Loucy (cell line): ENCODE results near the gene MPRIP.

Experiments used
- CTCF ChIP-seq: fragments of 200-600 bp; sonication (generic); conservative IDR thresholded peaks from 2 replicates; pipeline ENCODE4 v1.5.1; 2014; ENCODE audit warnings: mild to moderate bottlenecking, antibody characterized with exemption, low read length
- EZH2phosphoT487 ChIP-seq: fragments of 200-600 bp; IDR thresholded peaks from 2 replicates; pipeline ENCODE4 v1.6.1; 2018; ENCODE audit warnings: antibody characterized with exemption, mild to moderate bottlenecking, moderate library complexity, borderline replicate concordance

GRCh38 chr17:17200311-17200710 lies 158.1 kb downstream of the MPRIP start:
- TF ChIP-seq CTCF (no peak), EZH2phosphoT487 (no peak)
